H1 (cell line): Measurements from ENCODE around the gene USP43. TPM values are rescaled to one million over a fixed set of nuclear protein-coding genes. Genes with fewer than 3 reads are reported as not detected.

Experiments used
- BACH1 ChIP-seq: IDR thresholded peaks from 2 replicates; pipeline ENCODE4 v1.6.1; 2012; ENCODE audit warnings: low read length, improper control_type of control experiment
- CHD2 ChIP-seq: IDR thresholded peaks from 2 replicates; pipeline ENCODE4 v1.6.1; 2012; ENCODE audit warnings: low read length, improper control_type of control experiment
- GTF2F1 ChIP-seq: IDR thresholded peaks from 2 replicates; pipeline ENCODE4 v1.6.1; 2012; ENCODE audit warnings: low read depth, low read length, improper control_type of control experiment, borderline replicate concordance
- HDAC6 ChIP-seq: IDR thresholded peaks from one replicate; pipeline ENCODE4 v1.7.1; 2012; ENCODE audit warnings: low read depth, mild to moderate bottlenecking, inconsistent platforms, low read length, moderate library complexity
- KDM1A ChIP-seq: fragments of 200-600, 300-600 bp; sonication (generic); IDR thresholded peaks from 2 replicates; pipeline ENCODE4 v1.7.1; 2016; ENCODE audit warnings: mild to moderate bottlenecking, low read length, borderline replicate concordance
- SP4 ChIP-seq: IDR thresholded peaks from 2 replicates; pipeline ENCODE4 v1.6.1; 2012; ENCODE audit warnings: low read length, inconsistent platforms
- TBP ChIP-seq: IDR thresholded peaks from 2 replicates; pipeline ENCODE4 v1.6.1; 2011; ENCODE audit warnings: low read depth, low read length, improper control_type of control experiment
- polyA plus RNA-seq, 7 experiments: library from polyadenylated mRNA; depleted of rRNA in 3 of 7; stranded (reverse) in 5 of 7; unstranded in 2 of 7; fragments of >200 nt in 5 of 7; fragments of 200-250 nt in 2 of 7; gene quantifications; 1 replicate in 5 of 7; 2 replicates in 1 of 7; 4 replicates in 1 of 7; pipeline versions ENCODE4 v1.2.1 to v1.2.3, GENCODE V29; 2011 to 2013; ENCODE audit warnings: missing spikeins in 2 of 7, mixed read lengths in 2 of 7
- total RNA-seq: library from RNA; stranded (reverse); fragmentation: NEBNext Ultra II Directional; extraction: Animal tissue kit (Norgen Biotek cat#: 25700); gene quantifications from 2 replicates; pipeline ENCODE4 v1.2.1, GENCODE V29; 2021
- TF ChIP-seq, protein P1 (sequence below): fragments of 300-600 bp; sonication (generic); IDR thresholded peaks from 2 replicates; pipeline ENCODE4 v1.7.1; 2012; ENCODE audit warnings: low read length, moderate library complexity, mild to moderate bottlenecking, inconsistent platforms; ENCODE audit not compliant: insufficient replicate concordance
- TF ChIP-seq, protein P2 (sequence below): IDR thresholded peaks from 2 replicates; pipeline ENCODE4 v1.6.1; 2012; ENCODE audit warnings: inconsistent platforms

USP43 gene
- total and polyA plus RNA-seq, 2 of the 8 experiments (the other 6 are each of a cell fraction or from before 2014, with no cell fraction given) = 3.0 to 7.2 TPM

DNA sequence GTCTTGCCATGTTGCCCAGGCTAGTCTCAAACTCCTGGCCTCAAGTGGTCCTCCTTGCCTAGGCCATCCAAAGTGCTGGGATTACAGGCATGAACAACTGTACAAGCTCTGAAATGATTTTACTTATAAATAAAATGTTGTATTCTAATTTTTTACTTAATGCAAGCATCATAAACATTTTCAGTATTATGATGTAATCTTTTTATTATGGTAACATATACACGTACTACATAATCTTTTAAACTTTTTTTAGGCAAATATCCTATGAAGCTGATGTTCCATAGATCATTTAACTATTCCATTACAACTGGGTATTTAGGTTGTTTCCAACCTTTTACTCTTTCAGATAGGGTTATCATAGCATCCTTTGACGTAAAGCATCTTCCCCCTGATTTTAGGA lies 33.8 kb upstream of the USP43 start (continued):
- TF ChIP-seq, protein P1, sequence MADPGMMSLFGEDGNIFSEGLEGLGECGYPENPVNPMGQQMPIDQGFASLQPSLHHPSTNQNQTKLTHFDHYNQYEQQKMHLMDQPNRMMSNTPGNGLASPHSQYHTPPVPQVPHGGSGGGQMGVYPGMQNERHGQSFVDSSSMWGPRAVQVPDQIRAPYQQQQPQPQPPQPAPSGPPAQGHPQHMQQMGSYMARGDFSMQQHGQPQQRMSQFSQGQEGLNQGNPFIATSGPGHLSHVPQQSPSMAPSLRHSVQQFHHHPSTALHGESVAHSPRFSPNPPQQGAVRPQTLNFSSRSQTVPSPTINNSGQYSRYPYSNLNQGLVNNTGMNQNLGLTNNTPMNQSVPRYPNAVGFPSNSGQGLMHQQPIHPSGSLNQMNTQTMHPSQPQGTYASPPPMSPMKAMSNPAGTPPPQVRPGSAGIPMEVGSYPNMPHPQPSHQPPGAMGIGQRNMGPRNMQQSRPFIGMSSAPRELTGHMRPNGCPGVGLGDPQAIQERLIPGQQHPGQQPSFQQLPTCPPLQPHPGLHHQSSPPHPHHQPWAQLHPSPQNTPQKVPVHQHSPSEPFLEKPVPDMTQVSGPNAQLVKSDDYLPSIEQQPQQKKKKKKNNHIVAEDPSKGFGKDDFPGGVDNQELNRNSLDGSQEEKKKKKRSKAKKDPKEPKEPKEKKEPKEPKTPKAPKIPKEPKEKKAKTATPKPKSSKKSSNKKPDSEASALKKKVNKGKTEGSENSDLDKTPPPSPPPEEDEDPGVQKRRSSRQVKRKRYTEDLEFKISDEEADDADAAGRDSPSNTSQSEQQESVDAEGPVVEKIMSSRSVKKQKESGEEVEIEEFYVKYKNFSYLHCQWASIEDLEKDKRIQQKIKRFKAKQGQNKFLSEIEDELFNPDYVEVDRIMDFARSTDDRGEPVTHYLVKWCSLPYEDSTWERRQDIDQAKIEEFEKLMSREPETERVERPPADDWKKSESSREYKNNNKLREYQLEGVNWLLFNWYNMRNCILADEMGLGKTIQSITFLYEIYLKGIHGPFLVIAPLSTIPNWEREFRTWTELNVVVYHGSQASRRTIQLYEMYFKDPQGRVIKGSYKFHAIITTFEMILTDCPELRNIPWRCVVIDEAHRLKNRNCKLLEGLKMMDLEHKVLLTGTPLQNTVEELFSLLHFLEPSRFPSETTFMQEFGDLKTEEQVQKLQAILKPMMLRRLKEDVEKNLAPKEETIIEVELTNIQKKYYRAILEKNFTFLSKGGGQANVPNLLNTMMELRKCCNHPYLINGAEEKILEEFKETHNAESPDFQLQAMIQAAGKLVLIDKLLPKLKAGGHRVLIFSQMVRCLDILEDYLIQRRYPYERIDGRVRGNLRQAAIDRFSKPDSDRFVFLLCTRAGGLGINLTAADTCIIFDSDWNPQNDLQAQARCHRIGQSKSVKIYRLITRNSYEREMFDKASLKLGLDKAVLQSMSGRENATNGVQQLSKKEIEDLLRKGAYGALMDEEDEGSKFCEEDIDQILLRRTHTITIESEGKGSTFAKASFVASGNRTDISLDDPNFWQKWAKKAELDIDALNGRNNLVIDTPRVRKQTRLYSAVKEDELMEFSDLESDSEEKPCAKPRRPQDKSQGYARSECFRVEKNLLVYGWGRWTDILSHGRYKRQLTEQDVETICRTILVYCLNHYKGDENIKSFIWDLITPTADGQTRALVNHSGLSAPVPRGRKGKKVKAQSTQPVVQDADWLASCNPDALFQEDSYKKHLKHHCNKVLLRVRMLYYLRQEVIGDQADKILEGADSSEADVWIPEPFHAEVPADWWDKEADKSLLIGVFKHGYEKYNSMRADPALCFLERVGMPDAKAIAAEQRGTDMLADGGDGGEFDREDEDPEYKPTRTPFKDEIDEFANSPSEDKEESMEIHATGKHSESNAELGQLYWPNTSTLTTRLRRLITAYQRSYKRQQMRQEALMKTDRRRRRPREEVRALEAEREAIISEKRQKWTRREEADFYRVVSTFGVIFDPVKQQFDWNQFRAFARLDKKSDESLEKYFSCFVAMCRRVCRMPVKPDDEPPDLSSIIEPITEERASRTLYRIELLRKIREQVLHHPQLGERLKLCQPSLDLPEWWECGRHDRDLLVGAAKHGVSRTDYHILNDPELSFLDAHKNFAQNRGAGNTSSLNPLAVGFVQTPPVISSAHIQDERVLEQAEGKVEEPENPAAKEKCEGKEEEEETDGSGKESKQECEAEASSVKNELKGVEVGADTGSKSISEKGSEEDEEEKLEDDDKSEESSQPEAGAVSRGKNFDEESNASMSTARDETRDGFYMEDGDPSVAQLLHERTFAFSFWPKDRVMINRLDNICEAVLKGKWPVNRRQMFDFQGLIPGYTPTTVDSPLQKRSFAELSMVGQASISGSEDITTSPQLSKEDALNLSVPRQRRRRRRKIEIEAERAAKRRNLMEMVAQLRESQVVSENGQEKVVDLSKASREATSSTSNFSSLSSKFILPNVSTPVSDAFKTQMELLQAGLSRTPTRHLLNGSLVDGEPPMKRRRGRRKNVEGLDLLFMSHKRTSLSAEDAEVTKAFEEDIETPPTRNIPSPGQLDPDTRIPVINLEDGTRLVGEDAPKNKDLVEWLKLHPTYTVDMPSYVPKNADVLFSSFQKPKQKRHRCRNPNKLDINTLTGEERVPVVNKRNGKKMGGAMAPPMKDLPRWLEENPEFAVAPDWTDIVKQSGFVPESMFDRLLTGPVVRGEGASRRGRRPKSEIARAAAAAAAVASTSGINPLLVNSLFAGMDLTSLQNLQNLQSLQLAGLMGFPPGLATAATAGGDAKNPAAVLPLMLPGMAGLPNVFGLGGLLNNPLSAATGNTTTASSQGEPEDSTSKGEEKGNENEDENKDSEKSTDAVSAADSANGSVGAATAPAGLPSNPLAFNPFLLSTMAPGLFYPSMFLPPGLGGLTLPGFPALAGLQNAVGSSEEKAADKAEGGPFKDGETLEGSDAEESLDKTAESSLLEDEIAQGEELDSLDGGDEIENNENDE = no peak
- no peak for TF ChIP-seq SP4
- TF ChIP-seq HDAC6 = no peak
- no peak for TF ChIP-seq GTF2F1
- TF ChIP-seq, protein P2, sequence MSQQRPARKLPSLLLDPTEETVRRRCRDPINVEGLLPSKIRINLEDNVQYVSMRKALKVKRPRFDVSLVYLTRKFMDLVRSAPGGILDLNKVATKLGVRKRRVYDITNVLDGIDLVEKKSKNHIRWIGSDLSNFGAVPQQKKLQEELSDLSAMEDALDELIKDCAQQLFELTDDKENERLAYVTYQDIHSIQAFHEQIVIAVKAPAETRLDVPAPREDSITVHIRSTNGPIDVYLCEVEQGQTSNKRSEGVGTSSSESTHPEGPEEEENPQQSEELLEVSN = no peak
- TF ChIP-seq BACH1 = no peak
- no peak for TF ChIP-seq TBP
- TF ChIP-seq CHD2 = no peak
- no peak for TF ChIP-seq KDM1A
